ENCODE data around the gene CMTR1.
"Not testable (repeated sequence)": the region's sequence is repeated elsewhere in the genome, so short reads cannot be mapped to it uniquely, and the experiment has no call there.

Gene CMTR1

DNA sequence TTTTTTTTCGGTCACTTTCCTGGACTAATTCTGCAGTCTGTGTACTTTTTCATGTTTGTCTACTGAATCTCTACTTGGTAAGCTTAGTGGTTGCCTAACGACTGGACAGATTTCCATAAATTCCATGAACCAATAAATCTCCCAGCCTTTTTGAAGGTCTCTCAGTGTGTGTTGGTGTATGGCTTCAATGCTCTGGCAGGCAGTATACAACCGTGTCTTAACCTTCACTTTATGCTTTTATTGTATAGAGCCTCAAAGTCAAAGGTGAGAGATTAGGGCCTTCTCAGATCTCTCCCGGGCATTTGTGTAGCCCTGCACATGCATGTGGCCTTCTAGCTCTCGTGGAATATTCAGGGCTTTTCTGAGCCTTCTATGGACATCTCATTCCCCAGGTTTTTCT, 14.3 kb upstream of the CMTR1 start:
- Mint-ChIP-seq H3K36me3 (ENCODE audit: low read depth) (no peaks in the 10 kb centered on the region), H3K4me1 (ENCODE audit: low read depth) (no peaks in the 10 kb centered on the region), H3K27me3 (ENCODE audit: low read depth) (peaks cover 8% of the 10 kb centered on the region), H3K27ac (no peak overlapping the region), H3K4me3 (no peak overlapping the region), H3K9me3 (no peaks in the 10 kb centered on the region)

DNA sequence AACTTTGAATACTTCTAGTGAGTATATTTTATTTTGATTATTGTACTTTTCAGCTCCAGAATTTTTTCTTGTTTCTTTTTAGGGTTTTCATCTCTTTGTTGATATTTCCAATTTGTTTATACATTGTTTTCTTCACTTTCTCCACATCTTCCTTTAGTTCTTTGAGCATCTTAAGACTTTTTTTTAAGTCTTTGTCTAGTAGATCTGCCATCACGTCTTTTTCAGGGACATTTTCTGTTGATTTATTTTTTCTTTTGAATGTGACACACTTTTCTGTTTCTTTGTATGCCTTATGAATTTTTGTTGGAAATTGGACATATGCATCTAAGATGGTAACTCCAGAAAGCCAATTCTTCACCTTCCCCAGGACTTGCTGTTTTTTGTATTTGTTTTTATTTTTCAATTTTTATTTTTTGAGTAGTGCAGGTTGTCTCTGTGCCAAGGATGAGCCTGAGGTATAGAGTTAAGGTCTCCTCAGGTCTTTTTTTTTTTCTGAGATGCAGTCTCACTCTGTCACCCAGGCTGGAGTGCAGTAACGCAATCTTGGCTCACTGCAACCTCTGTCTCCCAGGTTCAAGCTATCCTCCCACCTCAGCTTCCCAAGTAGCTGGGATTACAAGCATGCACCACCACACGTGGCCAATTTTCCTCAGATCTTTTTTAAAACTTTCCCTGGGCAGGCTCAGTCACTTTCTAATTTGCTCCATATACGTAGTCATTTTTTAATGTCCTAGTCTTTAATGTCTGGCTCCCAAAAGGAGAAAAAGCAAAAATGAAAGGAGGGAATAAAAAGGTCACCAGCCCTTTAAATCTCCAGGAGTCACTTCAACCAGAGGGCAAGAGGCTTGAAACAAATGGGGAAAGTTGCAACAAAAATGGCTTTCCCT, 6.7 kb upstream of the CMTR1 start:
- Mint-ChIP-seq H3K4me1 (ENCODE audit: low read depth) (no peaks in the 10 kb centered on the region), H3K27ac (no peak overlapping the region), H3K9me3 (peaks cover 4% of the 10 kb centered on the region), H3K4me3 (no peak overlapping the region), H3K36me3 (ENCODE audit: low read depth) (peaks cover 2% of the 10 kb centered on the region), H3K27me3 (ENCODE audit: low read depth) (peaks cover 41% of the 10 kb centered on the region)

DNA sequence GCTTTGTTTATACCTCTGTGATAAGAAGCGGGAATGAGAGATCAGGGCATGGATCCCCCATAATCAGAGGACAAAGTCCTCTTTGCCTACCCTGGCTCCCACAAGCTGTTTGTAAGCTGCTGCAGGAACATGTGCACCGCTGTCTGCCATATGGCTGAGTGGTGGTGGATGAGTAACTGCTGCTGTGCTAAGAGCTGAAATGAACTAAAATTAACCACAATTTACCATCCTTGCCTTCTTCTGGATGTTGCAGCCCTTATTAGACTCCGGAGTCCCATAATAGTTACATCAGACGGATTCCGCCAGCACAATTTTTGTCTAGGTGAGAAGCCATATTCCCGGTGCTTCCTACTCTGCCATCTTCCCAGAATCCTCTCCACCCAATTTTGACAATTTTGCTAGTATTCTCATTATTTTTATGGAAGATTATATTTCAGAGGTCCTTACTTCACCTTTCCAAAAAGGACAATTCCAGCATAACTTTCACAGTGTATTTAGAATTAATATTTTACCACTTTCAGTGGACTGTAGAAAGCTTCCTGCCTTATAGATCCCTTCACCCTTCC, 6.0 kb upstream of the CMTR1 start:
- no peak overlapping the region for H3K27ac Mint-ChIP-seq
- H3K4me3 Mint-ChIP-seq, result no peak overlapping the region
- H3K27me3 Mint-ChIP-seq (ENCODE audit: low read depth), result peaks cover 41% of the 10 kb centered on the region

DNA sequence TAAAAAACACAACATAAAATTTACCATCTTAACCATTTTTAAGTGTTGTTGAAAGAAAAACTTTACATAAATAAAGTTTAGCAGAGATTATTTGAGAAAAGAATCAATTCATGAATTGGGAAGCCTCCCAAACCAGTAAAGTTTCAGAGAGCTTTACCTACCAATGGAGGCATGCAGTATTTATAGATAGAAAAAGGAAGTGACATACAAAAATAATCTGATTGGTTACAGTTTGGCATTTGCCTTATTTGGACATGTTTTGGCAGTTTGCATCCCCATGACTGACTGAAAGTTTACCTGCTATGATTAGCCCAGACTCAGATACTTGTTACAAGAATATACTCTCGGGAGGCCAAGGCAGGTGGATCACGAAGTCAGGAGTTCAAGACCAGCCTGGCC, 3.7 kb upstream of the CMTR1 start:
- H3K4me1 Mint-ChIP-seq (ENCODE audit: low read depth), result peaks cover 13% of the 10 kb centered on the region
- H3K27me3 Mint-ChIP-seq (ENCODE audit: low read depth), result peaks cover 35% of the 10 kb centered on the region
- H3K27ac Mint-ChIP-seq, result no peak overlapping the region
- peaks cover 4% of the 10 kb centered on the region for H3K9me3 Mint-ChIP-seq
- peaks cover 2% of the 10 kb centered on the region for H3K36me3 Mint-ChIP-seq (ENCODE audit: low read depth)
- no peak overlapping the region for H3K4me3 Mint-ChIP-seq

More for the DNA sequence above, 6.0 kb upstream of the CMTR1 start:
- Mint-ChIP-seq H3K4me1 (ENCODE audit: low read depth) (peaks cover under 1% of the 10 kb centered on the region), H3K36me3 (ENCODE audit: low read depth) (peaks cover 2% of the 10 kb centered on the region), H3K9me3 (peaks cover 4% of the 10 kb centered on the region)

DNA sequence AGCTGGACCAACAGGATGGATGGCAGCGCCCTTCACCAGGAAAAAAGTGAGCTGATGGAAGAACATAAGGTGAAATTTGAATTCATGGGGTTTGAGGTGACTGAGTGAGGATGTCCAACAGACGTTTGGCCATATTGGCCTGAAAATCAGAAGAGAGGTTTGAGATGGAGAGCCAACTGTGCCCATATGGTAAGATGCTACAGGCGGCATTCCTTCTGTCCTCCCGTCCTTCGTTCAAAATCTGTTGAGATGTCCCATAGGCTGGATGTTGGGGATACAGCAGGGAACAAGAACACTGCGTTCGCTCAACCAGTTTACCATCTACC, 468 bp upstream of the CMTR1 start:
- peaks cover 28% of the 10 kb centered on the region for H3K4me1 Mint-ChIP-seq (ENCODE audit: low read depth)
- peaks cover 21% of the 10 kb centered on the region for H3K36me3 Mint-ChIP-seq (ENCODE audit: low read depth)
- H3K4me3 Mint-ChIP-seq, result peak overlapping the region; percentile 83
- peaks cover 15% of the 10 kb centered on the region for H3K27me3 Mint-ChIP-seq (ENCODE audit: low read depth)
- peak overlapping the region; percentile 73 for H3K27ac Mint-ChIP-seq
- peaks cover 4% of the 10 kb centered on the region for H3K9me3 Mint-ChIP-seq

DNA sequence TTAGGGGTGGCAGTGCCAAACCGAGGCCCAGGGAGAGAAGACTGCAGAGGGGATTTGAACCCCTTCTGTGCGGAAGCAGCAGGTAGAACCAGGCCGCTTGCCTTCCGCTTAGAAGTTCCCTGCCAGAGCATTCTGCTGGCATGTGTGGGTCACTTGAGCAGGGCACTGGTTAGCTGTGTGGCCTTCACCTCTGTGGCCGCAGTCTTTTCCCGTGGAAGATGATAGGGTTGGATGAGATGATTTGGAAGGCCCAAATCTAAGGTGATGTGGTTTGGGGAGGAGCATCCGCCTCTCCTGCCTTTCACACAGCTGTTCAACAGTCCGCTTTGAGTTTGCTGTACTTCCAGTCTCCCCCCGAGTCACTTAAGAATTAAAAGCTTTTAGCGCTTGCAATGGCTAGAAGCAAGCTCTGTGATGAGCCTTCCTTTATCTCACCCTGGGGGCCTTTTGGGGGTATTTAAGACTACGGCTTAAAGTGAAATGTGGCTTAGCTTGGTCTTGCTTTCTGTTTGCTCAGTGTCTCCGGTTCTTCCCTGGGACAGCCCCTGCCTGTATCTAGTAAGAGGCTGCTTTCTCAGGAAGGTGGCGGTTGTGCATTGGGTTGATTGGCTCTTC, 743 bp downstream of the CMTR1 start:
- Mint-ChIP-seq H3K4me3 (peak overlapping the region; percentile 83), H3K27me3 (ENCODE audit: low read depth) (peaks cover 4% of the 10 kb centered on the region), H3K27ac (peak overlapping the region; percentile 99), H3K4me1 (ENCODE audit: low read depth) (peaks cover 36% of the 10 kb centered on the region), H3K9me3 (peaks cover 4% of the 10 kb centered on the region), H3K36me3 (ENCODE audit: low read depth) (peaks cover 27% of the 10 kb centered on the region)

DNA sequence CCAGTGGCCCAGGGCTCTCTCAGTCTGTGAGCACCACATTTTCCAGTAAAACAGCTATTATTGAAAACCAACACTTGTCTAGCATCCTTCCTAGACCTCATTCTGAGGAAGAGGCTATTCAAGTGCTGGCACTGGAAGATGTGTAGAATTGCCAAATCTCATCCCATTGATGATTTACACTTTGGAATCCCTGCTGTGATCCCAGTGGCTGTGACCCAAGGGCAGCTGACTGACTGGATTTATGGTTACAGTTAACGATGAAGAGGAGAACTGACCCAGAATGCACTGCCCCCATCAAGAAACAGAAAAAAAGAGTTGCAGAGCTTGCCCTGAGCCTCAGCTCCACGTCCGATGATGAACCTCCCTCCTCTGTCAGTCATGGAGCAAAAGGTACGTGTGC, 2.4 kb downstream of the CMTR1 start:
- Mint-ChIP-seq H3K27ac (no peak overlapping the region), H3K36me3 (ENCODE audit: low read depth) (peaks cover 32% of the 10 kb centered on the region), H3K4me1 (ENCODE audit: low read depth) (peaks cover 39% of the 10 kb centered on the region), H3K9me3 (no peaks in the 10 kb centered on the region), H3K4me3 (peak overlapping the region; percentile 56), H3K27me3 (ENCODE audit: low read depth) (no peaks in the 10 kb centered on the region)

DNA sequence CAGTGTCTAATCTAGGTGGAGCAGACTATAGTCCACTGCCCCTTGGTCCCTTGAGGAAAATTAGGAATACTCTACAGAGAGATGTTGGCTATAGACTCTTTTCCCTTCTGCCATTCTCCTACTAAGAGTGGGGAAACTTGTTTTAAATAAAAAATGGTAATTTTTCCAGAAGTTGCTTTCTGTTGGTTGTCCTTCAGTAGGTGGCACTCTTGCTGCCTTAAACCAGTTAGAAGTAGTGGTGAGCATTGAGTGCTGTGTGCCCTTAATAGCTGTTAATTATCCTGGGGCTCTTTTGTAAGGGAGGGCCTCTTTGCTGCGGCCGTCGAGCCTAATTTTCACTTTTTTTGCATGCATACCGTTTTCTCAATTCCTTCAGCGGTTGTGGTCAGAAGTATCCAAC, 2.8 kb downstream of the CMTR1 start:
- Mint-ChIP-seq H3K27me3 (ENCODE audit: low read depth) (no peaks in the 10 kb centered on the region), H3K9me3 (no peaks in the 10 kb centered on the region), H3K36me3 (ENCODE audit: low read depth) (peaks cover 32% of the 10 kb centered on the region), H3K27ac (no peak overlapping the region), H3K4me3 (peak overlapping the region; percentile 56), H3K4me1 (ENCODE audit: low read depth) (peaks cover 39% of the 10 kb centered on the region)

DNA sequence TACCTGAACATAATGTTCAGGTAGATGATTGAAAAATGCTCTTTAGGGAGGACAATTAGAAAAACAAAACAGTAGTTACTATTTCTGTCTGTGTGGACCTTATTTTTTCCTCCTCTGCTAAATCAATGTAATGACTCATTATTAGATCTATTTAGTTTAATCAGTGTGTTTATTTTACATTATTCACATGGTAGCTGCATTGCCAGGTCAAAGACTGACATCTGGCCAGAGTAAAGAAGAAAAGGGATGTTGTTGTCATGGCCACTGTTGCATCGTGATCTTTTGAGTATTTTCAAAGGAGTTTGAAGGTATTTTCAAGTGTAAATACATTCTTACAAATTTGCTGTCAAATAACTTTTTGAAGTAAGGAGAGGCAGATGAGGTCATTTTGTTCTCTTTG, 5.9 kb downstream of the CMTR1 start:
- Mint-ChIP-seq H3K4me1 (ENCODE audit: low read depth) (peaks cover 41% of the 10 kb centered on the region), H3K27ac (no peak overlapping the region)

DNA sequence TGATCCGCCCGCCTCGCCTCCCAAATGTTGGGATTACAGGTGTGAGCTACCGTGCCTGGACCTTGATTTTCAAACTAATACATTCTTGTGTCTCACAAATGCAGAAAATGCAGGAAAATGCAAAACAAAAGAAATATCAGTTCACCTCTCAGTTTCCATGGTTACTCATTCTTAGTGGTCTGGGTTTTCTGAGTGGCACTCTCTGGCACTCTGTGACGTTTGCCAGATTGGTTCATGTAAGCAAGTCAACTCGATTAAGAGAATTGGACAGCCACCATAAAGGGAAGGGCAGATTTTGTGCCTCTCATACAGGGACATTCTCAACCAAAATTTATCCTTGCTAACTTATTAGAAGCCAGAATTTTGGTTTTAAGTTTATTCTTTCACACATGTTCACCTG, 8.6 kb downstream of the CMTR1 start:
- H3K27ac Mint-ChIP-seq, result peak overlapping the region; percentile 49
- H3K27me3 Mint-ChIP-seq (ENCODE audit: low read depth), result no peaks in the 10 kb centered on the region
- peaks cover 28% of the 10 kb centered on the region for H3K4me1 Mint-ChIP-seq (ENCODE audit: low read depth)
- H3K36me3 Mint-ChIP-seq (ENCODE audit: low read depth), result peaks cover 52% of the 10 kb centered on the region
- H3K4me3 Mint-ChIP-seq, result no peak overlapping the region
- H3K9me3 Mint-ChIP-seq, result no peaks in the 10 kb centered on the region

More for the DNA sequence above, 5.9 kb downstream of the CMTR1 start:
- no peak overlapping the region for H3K4me3 Mint-ChIP-seq
- no peaks in the 10 kb centered on the region for H3K9me3 Mint-ChIP-seq
- H3K36me3 Mint-ChIP-seq (ENCODE audit: low read depth), result peaks cover 41% of the 10 kb centered on the region
- H3K27me3 Mint-ChIP-seq (ENCODE audit: low read depth), result no peaks in the 10 kb centered on the region

DNA sequence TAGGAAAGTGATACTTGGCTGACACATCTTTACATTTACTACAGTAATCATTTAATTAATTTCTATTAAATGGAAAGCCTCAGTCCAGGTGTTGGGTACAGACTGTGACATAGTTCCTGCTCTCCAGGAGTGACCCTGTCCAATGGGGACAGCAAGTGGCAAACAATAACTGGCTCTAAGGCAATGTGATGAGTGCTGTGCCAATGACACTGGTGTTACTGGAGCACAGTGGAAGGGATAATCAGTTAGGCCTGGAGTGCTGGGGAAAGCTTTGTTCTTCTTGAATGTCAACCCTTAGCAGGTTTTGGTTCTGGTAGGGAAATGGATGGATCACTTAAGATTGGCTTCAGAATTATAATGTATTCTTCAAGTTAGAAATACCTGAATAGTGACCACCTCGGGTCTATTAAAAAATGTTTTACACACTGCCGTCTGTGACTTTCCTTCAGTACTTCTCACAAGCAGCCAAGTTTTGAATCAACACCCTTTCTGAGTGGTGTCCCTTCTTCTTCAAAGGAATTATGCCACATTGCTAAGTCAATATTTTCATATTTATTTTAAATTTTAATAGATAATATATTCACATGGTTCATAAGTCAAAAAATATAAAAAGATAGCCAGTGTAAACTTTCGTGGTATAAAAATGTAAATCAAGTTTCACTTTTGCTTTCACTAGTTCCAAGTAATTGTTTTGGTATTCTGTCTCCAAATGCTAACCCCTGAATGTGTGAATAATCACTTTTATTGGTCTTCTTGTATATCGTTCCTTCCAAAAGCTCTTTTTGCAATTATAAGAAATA, 9.6 kb downstream of the CMTR1 start:
- peaks cover 49% of the 10 kb centered on the region for H3K36me3 Mint-ChIP-seq (ENCODE audit: low read depth)
- H3K27ac Mint-ChIP-seq, result peak overlapping the region; percentile 96
- H3K4me3 Mint-ChIP-seq, result peak overlapping the region; percentile 85
- H3K27me3 Mint-ChIP-seq (ENCODE audit: low read depth), result no peaks in the 10 kb centered on the region
- peaks cover 26% of the 10 kb centered on the region for H3K4me1 Mint-ChIP-seq (ENCODE audit: low read depth)
- H3K9me3 Mint-ChIP-seq, result no peaks in the 10 kb centered on the region

DNA sequence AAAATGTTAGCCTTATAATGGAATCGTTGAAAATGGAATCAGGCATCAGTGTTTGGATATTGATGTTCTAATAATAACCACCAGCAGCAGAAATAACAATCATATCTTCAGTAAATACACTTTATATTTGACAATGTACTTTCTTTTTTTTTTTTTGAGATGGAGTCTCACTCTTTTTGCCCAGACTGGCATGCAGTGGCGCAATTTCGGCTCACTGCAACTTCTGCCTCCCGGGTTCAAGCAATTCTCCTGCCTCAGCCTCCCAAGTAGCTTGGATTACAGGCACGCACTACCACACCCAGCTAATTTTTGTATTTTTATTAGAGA, 10.2 kb downstream of the CMTR1 start:
- not testable (repeated sequence) for H3K9me3 Mint-ChIP-seq; H3K27me3 Mint-ChIP-seq (ENCODE audit: low read depth)
- Mint-ChIP-seq H3K36me3 (ENCODE audit: low read depth) (peaks cover 45% of the 10 kb centered on the region), H3K27ac (peak overlapping the region; percentile 96), H3K4me1 (ENCODE audit: low read depth) (peaks cover 22% of the 10 kb centered on the region), H3K4me3 (peak overlapping the region; percentile 85)

DNA sequence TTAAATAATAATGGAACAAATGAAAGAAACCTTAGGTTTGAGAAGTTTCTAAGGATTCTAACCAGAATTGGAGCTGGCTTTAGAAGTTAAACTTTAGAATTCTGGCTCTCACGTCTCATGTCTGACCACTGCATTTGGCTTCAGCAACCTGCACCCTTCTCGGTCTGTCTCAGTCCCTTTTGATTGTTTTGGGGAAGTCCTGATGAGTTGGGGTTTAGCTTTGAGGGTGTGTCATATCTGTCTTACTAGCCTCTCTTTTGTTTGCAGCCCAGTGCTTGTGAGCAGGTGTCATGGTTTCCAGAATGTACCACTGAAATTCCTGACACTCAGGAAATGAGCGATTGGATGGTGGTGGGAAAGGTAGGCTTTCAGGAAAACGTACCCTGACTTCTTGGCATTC, 17.0 kb downstream of the CMTR1 start:
- H3K4me1 Mint-ChIP-seq (ENCODE audit: low read depth), result peaks cover 21% of the 10 kb centered on the region
- H3K36me3 Mint-ChIP-seq (ENCODE audit: low read depth), result peaks cover 57% of the 10 kb centered on the region
- H3K27ac Mint-ChIP-seq, result no peak overlapping the region
- H3K4me3 Mint-ChIP-seq, result no peak overlapping the region
- no peaks in the 10 kb centered on the region for H3K27me3 Mint-ChIP-seq (ENCODE audit: low read depth)
- no peaks in the 10 kb centered on the region for H3K9me3 Mint-ChIP-seq

DNA sequence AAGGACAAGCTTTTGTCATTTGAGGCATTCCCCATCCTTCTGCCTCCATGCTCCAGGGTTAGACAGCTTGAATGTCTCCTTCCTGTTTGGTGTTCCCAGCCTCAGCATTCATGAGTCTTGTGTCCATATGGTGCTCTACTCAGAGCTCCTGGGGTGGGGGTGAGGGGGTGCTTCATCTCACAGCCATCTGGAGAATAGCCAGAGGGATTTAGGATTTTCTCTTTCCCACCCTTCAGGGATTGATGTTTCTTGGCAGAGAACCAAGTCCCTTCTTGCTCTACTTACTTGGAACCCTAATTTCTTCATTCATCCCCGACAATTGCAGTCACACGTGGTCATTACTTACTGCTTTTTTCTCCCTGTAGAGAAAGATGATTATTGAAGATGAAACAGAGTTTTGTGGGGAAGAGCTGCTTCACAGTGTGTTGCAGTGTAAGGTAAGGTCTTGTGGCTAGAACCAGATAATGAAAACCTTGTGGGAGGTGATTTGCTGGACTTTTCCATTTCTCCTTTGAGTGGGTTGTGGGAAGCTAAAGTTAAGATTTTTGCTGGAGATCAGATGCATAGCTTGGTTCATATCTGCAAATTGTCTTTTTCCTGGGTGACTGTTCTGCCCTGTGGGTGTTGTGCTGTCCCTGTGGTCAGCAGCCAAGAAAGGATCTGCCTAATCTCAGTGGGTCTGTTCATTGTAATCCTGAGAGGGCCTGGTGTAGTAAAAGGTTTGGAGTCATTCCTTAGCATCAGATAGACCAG, 18.6 kb downstream of the CMTR1 start:
- Mint-ChIP-seq H3K4me3 (no peak overlapping the region), H3K27ac (peak overlapping the region; percentile 8), H3K36me3 (ENCODE audit: low read depth) (peaks cover 60% of the 10 kb centered on the region), H3K9me3 (no peaks in the 10 kb centered on the region), H3K27me3 (ENCODE audit: low read depth) (no peaks in the 10 kb centered on the region), H3K4me1 (ENCODE audit: low read depth) (peaks cover 19% of the 10 kb centered on the region)

All from T-helper 1 cell treated with Interleukin-12 subunit alpha and Interleukin-12 subunit beta and Interleukin-4 antibody, amounts not matched to agents 30 μg/mL and 1 μg/mL, for 36 hours (primary cell).